ENCODE measurements around the gene ANKFY1. TPM values are rescaled to one million over a fixed set of nuclear protein-coding genes. Genes with fewer than 3 reads are reported as not detected.

Gene ANKFY1
- polyA plus RNA-seq, 1 experiment: 43.5 TPM

GRCh38 chr17:4208238-4208637 is 55.5 kb downstream of the ANKFY1 start:
- H3K36me3 ChIP-seq (ENCODE audit: control insufficient read depth, insufficient read depth, low read length): peaks cover 13% of the 10 kb centered on the region
- no peak for DNase-seq (ENCODE audit: low read depth)
- no peak for TF ChIP-seq CTCF (IDR thresholded peaks at IDR 0.05; ENCODE audit: insufficient read depth, low read depth, low read length)
- CTCF ChIA-PET: no interaction called here
- H3K4me3 ChIP-seq (ENCODE audit: low read depth, low read length): no peak overlapping the region
- H3K27me3 ChIP-seq (ENCODE audit: control insufficient read depth, insufficient read depth, low read length): no peaks in the 10 kb centered on the region
- POLR2A ChIA-PET: no interaction called here

GRCh38 chr17:4206962-4207361 is 56.8 kb downstream of the ANKFY1 start:
- POLR2A ChIA-PET: no interaction called here
- Histone ChIP-seq H3K36me3 (ENCODE audit: control insufficient read depth, insufficient read depth, low read length) (peaks cover 13% of the 10 kb centered on the region), H3K4me3 (ENCODE audit: low read depth, low read length) (no peak overlapping the region), H3K27me3 (ENCODE audit: control insufficient read depth, insufficient read depth, low read length) (no peaks in the 10 kb centered on the region)
- no peak for TF ChIP-seq CTCF (IDR thresholded peaks at IDR 0.05; ENCODE audit: insufficient read depth, low read depth, low read length)
- CTCF ChIA-PET: interaction anchor here (1.2 to 3.0 kb wide), 3 partner anchors 9 to 214 kb away, joined by 4 to 11 read pairs (median 11); no protein-coding TSS in a partner anchor
- no peak for DNase-seq (ENCODE audit: low read depth)

- POLR2A ChIA-PET: no interaction called here
- TF ChIP-seq CTCF (IDR thresholded peaks at IDR 0.05; ENCODE audit: insufficient read depth, low read depth, low read length): no peak
- no peak for DNase-seq (ENCODE audit: low read depth)
- CTCF ChIA-PET: interaction anchor here (0.6 to 3.0 kb wide), 6 partner anchors 9 to 215 kb away, joined by 3 to 11 read pairs (median 4); no protein-coding TSS in a partner anchor
- H3K36me3 ChIP-seq (ENCODE audit: control insufficient read depth, insufficient read depth, low read length): peaks cover 13% of the 10 kb centered on the region
- no peak overlapping the region for H3K4me3 ChIP-seq (ENCODE audit: low read depth, low read length)
- no peaks in the 10 kb centered on the region for H3K27me3 ChIP-seq (ENCODE audit: control insufficient read depth, insufficient read depth, low read length)
Observed at GRCh38 chr17:4205917-4206316, 57.9 kb downstream of the ANKFY1 start.

- TF ChIP-seq CTCF (IDR thresholded peaks at IDR 0.05; ENCODE audit: insufficient read depth, low read depth, low read length): no peak
- peak; percentile 89 for DNase-seq (ENCODE audit: low read depth)
- H3K36me3 ChIP-seq (ENCODE audit: control insufficient read depth, insufficient read depth, low read length): peaks cover 13% of the 10 kb centered on the region
- CTCF ChIA-PET: interaction anchor here (2.1 to 3.0 kb wide), 2 partner anchors 11 to 208 kb away, joined by 11 read pairs; no protein-coding TSS in a partner anchor
- H3K27me3 ChIP-seq (ENCODE audit: control insufficient read depth, insufficient read depth, low read length): no peaks in the 10 kb centered on the region
- H3K4me3 ChIP-seq (ENCODE audit: low read depth, low read length): no peak overlapping the region
- POLR2A ChIA-PET: no interaction called here
Observed at GRCh38 chr17:4204710-4205173, 59.0 kb downstream of the ANKFY1 start.

- no peak for TF ChIP-seq CTCF (IDR thresholded peaks at IDR 0.05; ENCODE audit: insufficient read depth, low read depth, low read length)
- POLR2A ChIA-PET: no interaction called here
- Histone ChIP-seq H3K4me3 (ENCODE audit: low read depth, low read length) (no peak overlapping the region), H3K36me3 (ENCODE audit: control insufficient read depth, insufficient read depth, low read length) (peaks cover 12% of the 10 kb centered on the region), H3K27me3 (ENCODE audit: control insufficient read depth, insufficient read depth, low read length) (no peaks in the 10 kb centered on the region)
- CTCF ChIA-PET: interaction anchor here (3.0 kb wide), 1 partner anchor 209 kb away, joined by 11 read pairs; no protein-coding TSS in a partner anchor
- DNase-seq (ENCODE audit: low read depth): no peak
Observed at GRCh38 chr17:4204190-4204589, 59.6 kb downstream of the ANKFY1 start.
